NCI-H1417 (cell line): ENCODE data around the gene TUBA3E.
"Not testable (repeated sequence)": the region's sequence is repeated elsewhere in the genome, so short reads cannot be mapped to it uniquely, and the experiment has no call there.

ENCODE experiments used
- DNase-seq, 3 experiments: peaks; one replicate each; lab custom pipeline; 2025; lab: John Stamatoyannopoulos, UW

TUBA3E gene

GRCh38 chr2:130143266-130144039, 54.8 kb downstream of the TUBA3E start:
- not testable (repeated sequence) for DNase-seq

- DNase-seq = not testable (repeated sequence)
Observed at GRCh38 chr2:130142396-130143265, 55.6 kb downstream of the TUBA3E start.
